GM18870 (cell line): ENCODE results near the gene SLC25A38.
"Not testable (repeated sequence)": the region's sequence is repeated elsewhere in the genome, so short reads cannot be mapped to it uniquely, and the experiment has no call there.

Experiments used
- ATAC-seq: cut with Tn5 transposase; IDR thresholded peaks from one replicate; pipeline ENCODE4 v1.9.1; 2021; ENCODE audit warnings: moderate library complexity; ENCODE audit not compliant: unreplicated experiment

The SLC25A38 gene

DNA sequence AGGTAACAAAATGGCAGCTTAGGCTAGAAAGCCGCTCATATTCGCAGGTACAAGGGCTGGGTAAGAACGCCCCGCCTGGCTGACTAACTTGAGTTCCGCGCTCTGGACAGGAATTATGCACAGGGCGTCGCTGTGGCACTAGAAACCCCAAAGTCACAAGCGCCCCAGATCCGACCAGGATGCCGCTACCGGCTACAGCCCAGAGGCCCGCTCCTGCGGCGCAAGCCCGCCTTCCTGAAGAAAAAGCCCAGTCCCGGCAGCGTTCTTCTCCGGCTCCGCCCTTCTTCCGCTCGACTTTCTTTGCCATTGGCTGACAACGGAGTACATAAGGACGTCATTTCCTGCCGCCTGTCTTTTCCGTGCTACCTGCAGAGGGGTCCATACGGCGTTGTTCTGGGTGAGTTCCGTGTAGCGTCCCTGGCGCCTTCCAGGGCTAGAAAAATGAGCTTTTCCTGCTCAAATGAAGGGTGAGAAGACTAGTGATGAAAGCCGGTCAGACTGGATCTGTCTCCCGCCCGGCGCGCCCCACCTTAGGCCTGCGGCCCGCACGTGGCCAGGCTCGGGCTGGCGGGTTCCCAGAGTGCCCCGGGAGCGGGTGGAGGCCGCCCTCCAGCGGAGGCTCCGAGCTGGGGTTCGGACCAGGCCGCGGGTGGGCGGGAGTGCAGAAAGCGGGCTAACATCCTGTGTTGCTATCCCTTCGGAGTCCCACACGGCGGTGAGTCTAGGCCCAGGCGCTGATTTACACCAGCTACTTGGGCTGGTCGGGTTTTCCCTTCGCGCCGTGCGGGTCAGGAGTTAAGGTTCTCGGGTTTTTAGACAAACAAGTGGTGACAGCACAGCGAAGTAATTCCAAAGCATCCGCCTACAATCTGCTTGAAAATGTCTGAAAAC is 23.4 kb downstream of the SLC25A38 start, which contains the start of gene RPSA:
Gene RPSA (plus strand): TSS at position 353 of the 891 bp plus-strand sequence. CDS start 934 bp downstream, outside the sequence.
- ATAC-seq: peak; percentile 95

DNA sequence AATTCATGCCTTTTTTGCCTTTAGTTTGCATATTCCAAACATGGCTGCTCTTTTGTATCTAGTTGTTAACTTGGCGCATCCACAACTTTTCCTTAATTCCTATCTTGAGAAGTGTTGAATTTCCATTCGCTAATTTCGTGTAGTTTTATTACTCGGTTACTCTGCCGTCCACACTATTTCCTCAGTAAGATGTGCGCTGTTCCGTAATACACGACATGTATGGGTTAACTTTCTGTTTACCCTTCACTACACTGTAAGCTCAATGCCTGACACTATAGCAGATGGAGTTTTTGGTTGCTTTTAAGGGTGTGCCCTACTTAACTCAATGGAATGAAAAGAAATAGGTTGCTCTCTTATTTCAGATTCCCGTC is 24.1 kb downstream of the SLC25A38 start:
- no peak for ATAC-seq

DNA sequence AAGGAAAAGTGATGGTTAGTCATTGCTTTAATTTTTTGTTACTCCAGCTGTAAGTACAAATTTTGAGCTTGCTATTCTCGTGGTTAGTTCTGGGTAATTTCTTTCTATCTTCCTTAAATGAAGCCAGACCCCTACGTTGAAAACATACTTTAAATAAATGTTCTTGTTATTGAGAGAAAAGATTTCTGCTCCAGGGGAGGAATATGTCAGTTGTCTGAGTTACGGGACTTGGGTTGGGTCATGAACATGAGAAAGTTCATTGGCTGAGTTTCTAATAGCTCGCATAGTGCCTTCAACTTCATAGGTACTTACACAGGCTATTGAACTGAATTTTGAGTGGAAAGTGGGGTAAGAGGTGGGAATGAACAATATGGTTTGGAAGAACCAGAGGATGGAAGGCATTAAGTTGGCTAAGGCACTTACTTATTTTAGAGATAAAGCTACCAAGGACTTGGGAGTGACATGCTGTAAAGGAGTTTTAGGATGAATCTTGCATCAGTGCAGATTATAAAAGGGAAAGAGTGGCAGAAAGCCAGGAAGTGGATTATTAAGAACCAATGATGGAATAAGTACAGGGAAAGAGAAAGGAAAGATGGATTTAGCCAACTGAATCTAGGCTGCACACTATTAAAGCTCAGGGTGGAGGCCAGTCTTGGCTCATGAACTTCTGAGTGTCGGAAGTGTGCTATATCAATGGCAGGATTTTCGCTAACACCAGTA is 24.8 kb downstream of the SLC25A38 start:
- ATAC-seq: no peak

DNA sequence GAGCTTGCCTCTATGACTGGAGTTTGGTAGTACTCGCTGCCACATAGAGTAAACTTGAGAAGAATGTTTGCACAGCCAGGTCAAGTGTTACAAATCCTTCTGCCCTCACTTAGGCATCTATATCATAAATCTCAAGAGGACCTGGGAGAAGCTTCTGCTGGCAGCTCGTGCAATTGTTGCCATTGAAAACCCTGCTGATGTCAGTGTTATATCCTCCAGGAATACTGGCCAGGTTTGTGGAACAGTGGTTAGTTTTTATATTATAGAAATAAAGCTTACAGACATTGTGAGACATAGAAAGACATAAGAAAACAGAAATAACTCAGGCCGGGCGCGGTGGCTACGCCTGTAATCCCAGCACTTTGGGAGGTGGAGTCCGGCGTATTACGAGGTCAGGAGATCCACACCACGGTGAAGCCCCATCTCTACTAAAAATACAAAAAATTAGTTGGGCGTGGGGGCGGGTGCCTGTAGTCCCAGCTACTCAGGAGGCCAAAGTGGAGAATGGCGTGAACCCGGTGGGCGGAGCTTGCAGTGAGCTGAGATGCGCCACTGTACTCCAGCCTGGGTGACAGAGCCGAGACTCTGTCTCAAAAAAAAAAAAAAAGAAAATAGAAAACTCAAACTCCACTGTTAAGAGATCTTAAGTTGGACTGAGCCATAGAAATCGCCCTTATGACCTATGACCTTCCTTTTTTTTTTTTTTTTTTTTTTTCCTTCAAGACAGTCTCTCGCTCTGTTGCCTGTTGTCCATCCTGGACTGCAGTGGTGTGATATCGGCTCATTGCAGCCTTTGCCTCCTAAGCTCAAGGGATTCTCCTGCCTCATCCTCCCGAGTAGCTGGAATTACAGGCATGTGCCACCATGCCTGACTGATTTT is 25.6 kb downstream of the SLC25A38 start:
- no peak for ATAC-seq

DNA sequence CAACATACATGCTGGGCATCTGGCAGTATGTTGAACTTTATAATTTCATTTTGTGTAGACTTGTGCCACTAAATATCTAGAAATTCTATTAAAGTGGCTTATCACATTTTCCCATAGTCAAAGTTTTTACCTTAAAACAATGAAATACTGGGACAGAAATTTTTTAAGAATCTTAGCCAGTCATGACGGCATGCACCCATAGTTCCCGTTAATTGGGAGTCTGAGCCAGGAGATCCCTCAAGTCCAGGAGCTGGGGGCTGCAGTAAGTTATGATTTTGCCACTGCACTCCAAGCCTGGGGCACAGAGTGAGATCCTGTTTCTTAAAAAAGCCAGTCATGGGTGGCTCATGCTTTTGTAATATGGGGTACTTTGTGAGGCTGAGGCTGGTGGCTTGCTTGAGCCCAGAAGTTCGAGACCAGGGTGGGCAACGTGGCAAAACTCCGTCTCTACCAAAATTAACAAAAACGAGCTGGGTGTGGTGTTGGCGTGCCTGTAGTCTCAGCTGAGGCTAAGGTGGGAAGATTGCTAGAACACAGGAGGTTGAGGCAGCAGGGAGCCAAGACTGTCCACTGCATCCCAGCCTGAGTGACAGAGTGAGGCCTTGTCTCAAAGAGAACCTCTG is 26.5 kb downstream of the SLC25A38 start:
- ATAC-seq: no peak

DNA sequence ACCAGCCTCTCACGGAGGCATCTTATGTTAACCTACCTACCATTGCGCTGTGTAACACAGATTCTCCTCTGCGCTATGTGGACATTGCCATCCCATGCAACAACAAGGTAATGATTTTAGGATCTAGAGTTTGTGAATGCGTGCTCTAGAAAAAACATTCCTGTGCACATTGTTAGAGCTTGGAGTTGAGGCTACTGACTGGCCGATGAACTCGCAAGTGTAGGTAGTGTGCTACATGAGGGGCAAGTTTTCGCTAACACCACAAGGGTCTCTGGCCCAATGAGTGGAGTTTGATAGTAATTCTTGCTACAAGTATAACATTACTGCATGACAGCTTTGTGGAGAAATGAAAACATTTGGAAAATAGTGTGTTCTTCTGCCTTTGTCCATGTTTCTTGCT is 27.7 kb downstream of the SLC25A38 start:
- no peak for ATAC-seq

DNA sequence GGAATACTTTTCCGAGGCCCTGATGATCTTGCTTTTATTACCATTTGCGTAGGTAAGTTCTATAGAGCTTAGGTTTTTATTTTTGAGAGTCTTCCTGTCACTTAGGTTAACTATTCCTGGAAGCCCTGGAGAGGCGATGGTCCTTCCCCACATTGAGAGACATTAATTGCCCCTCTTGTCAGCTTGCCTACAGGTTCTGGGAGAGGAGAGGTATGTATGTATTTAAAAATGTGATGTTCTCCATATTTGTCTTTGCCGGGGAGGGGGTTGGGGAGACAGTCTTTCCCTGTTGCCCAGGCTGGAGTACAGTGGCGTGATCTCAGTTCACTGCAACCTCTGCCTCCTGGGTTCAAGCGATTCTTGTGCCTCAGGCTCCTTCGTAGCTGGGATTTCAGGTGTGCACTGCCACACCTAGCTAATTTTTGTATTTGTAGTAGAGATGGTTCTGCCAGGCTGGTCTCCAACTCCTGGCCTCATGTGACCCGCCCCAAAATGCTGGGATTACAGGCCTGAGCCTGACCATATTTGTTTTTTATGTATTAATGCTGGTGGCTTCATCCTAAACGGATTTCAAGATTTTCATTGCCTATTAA is 29.6 kb downstream of the SLC25A38 start:
- no peak for ATAC-seq

DNA sequence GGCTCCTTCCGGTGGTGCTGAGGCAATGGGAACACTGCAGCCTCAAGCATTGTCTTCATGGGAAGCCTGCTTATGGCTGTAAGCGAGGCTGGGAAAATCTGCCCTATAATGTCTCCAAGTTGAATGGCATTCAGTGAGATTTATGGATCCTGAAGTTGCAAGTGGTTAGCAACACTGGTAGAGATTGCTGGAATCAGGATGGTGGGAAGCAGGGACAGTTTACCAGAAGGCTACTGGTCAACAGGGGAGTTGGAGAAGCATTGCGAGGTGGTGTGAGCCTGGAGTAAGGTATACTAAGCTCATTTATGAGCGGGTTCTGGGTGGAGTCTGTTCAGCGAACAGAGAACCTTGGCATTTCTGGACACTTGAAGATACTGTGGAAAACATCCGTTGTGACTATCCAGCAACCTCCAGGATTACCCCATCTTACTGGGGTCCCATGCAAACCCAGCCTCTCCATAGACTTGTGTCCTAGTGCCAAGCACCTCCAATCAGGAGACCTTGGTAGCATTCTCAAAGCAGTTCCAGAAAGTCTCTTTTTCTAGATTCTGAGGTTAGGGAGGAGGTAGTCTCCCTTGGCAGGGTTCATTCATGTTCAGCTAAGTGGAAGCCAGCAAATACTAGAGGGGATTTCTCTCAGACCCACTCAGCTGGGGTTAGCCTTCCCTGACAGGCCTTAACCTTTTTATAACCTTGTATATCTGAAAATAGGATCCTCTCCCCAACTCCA is 30.7 kb downstream of the SLC25A38 start:
- ATAC-seq: no peak

DNA sequence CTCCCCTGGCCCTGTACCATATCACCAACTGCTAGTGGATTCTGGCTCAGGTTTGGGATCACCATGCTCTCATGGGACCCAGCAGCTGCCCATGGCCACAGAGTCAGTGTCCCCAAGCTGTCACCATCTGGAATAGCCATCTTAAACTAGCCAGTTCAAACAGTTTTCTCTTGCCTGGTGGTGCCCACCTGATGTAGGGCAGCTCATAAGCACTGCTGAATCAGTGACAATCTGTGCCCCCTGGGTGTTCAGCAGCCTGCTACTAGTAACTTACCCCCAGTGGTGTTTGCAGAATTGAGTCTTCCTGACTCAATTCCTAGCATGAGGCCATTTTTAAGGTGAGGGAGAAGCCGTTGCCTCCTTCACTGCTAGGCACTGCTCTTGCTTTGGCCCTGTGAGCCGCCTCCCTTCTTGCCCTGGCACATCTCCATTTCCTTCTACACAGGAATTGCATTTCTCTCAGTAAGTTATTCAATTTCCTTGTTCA is 31.3 kb downstream of the SLC25A38 start:
- ATAC-seq: no peak

DNA sequence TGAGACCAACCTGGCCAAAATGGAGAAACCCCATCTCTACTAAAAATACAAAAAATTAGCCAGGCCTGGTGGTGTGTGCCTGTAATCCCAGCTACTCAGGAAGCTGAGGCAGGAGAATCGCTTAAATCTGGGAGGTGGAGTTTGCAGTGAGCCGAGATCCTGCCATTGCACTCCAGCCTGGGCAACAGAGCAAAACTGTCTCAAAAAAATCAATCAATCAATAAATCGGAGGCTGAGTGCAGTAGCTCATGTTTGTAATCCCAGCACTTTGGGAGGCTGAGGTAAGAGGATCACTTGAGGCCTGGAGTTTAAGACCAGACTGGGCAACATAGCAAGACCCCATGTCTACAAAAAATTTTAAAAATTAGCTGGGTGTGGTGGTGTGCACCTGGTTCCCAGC is 32.1 kb downstream of the SLC25A38 start:
- not testable (repeated sequence) for ATAC-seq

DNA sequence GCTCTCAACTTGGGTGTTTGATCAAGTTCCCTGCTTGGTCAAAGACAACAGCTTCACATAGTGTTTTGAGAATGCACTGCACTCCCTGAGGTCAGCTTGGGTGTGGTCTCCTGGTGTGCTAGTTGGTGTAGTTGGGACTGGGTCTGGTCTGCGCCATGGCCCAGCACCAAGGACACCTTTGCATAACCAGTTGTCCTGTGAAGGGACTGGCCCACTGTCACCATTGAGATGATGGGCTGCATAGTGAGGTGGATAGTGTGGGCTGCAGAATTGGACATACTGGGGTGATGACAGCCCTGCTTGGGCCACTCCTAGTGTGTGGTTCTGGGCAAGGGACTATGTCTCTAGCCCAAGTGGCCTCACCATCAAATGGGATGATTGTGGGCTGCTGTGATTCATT is 32.8 kb downstream of the SLC25A38 start:
- no peak for ATAC-seq

DNA sequence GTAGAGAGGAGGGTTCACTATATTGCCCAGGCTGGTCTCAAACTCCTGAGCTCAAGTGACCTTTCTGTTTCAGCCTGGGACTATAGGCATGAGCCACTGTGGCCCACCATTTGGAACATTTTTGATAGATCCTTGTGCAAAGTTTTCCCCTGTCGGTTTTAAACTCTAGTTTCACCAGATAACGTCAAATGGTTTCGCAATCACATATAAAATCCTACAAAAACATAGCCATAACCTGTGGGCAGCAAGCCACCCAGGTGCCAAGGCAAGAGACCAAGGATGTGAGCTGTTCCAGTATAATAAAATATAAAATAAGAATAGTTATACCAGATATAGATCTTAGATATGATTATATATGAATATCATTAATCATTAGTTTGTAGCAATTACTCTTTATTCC is 33.8 kb downstream of the SLC25A38 start:
- ATAC-seq: not testable (repeated sequence)

DNA sequence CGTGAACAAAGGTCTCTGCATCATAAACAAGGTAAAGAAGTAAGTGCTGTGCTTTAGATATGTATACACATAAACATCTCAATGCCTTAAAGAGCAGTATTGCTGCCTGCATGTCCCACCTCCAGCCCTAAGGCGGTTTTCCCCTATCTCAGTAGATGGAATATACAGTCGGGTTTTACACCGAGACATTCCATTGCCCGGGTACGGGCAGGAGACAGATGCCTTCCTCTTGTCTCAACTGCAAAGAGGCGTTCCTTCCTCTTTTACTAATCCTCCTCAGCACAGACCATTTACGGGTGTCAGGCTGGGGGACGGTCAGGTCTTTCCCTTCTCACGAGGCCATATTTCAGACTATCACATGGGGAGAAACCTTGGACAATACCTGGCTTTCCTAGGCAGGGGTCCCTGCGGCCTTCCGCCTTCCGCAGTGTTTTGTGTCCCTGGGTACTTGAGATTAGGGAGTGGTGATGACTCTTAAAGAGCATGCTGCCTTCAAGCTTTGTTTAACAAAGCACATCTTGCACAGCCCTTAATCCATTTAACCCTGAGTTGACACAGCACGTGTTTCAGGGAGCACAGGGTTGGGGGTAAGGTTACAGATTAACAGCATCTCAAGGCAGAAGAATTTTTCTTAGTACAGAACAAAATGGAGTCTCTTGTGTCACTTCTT is 35.5 kb downstream of the SLC25A38 start:
- ATAC-seq: not testable (repeated sequence)

DNA sequence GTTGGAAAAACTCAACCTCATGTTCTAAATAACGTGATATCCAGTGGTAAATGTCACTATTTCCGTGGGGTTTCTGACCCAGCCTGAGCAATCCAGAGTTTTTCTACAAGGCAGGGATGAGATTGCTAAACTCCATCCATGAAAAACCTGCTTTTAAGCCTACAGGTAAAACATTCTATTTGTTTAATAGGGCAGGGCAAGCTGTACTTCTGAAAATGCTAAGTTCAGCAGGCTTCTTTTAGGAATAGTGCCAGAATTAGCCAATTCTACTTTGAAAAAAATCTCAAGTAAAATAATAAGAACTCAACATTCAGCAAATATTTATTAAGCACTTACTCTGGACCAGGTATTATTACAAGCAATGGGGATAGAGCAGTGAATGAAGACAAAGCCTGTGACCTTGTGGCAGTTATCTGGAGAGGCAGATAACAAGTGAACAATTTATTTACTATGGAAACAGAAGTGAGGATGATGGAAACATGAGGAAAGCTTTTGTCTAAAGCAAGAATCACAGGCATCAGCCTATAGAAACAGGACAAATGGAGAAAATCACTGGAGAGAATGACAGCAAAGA is 36.7 kb downstream of the SLC25A38 start:
- no peak for ATAC-seq

DNA sequence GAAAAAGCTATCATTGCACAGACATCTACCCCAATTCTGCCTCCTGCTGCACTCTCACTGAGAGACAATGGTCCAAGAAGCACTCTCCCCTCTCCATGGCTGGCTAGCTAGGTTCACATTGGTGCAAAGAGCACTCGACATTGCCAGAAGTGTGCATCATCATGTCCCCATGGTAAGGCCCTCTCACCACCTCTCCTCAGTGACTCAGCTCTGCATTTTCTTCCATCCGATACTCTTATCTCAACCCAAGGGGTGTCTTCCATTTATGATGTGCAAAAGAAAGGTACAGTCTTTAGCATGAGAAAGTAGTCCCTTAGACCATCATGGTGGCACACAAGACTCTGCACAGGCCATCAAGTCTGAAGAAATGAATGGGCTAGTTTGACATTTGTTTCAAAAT is 37.4 kb downstream of the SLC25A38 start:
- no peak for ATAC-seq

DNA sequence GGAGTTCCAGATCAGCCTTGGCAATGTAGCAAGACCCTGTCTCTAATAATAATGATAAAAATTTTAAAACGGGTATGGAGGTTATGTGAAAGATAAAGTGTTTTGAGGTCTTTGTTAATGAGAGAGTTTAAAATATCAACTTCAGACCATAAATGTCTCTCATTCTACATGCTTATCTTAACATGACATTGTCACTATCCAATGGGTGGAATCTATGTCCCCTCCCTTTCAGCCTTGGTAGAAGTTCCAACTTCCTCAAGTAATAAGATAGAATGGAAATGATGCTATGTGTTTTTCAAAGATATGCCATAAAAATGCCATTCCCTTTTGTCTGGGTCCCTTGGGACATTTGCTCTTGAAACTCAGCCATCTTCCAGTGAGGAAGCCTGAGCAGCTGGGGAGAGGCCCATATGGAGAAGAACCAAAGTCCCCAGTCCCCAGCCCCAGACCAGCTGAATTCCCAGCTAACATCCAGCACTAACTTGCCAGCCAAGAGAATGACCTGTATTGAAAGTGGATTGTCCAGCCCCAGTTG is 40.3 kb downstream of the SLC25A38 start:
- no peak for ATAC-seq

DNA sequence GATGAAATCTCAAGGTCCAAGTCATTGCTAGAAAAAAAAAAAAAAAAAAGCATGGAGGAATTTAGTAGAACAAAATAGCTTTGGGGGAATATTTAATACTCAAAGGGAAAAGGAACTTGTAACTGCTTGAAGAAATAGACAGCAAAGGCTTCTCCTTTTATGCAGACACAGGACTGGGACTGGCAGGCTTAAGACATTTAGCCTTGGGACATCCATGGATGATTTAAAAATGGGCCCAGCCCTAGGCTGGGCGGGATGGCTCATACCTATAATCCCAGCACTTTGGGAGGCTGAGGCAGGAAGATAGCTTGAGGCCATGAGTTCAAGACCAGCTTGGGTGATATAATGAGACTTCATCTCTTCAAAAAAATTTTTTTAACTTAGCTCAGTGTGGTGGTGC is 43.1 kb downstream of the SLC25A38 start:
- ATAC-seq: no peak

DNA sequence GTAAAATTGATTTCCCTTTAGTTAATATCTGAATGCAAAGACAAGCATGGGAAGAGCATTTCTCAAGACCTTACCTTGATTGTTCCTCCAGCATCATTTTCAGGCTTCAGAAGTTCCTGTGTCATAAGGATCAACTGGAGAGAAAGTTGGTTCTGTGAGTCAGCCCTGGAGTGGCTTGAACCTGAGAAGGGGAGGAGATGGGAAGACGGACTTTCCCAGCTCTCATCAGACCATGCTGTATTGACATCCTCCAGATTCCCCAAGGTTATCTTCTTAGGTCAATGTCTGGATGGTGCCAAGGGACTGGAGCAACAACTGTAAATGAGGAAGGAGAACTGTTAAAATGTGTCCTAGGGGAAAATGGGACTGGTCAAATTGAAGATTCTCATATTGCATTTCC is 44.3 kb downstream of the SLC25A38 start:
- no peak for ATAC-seq
